Liver (tissue), 9 donors: ENCODE data around the gene LEF1. TPM values are rescaled to one million over a fixed set of nuclear protein-coding genes. Genes with fewer than 3 reads are reported as not detected.

Experiments
- DNase-seq: peaks from one replicate; pipeline ENCODE4 v3.0.0-alpha.2; 2017; ENCODE audit warnings: low spot score
- H3K27ac ChIP-seq, 2 donors: one replicate each; pipeline ENCODE4 v1.7.0; 2013; ENCODE audit warnings: inconsistent platforms in 2 of 2, low read length in 2 of 2, control low read depth in 1 of 2, low read depth in 1 of 2, mild to moderate bottlenecking in 1 of 2
- H3K27me3 ChIP-seq, 4 donors: one replicate each; pipeline versions ENCODE4 v1.6.1 to v1.7.0; 2013; ENCODE audit warnings: low read length in 3 of 4, inconsistent platforms in 1 of 4, mild to moderate bottlenecking in 1 of 4, moderate library complexity in 1 of 4; ENCODE audit not compliant: control insufficient read depth in 4 of 4, insufficient read depth in 4 of 4
- H3K36me3 ChIP-seq, 4 donors: one replicate each; pipeline versions ENCODE4 v1.6.1 to v1.7.0; 2013; ENCODE audit warnings: low read length in 3 of 4, mild to moderate bottlenecking in 3 of 4, low read depth in 1 of 4, moderate library complexity in 1 of 4; ENCODE audit not compliant: control insufficient read depth in 4 of 4, insufficient read depth in 3 of 4
- H3K4me1 ChIP-seq, 4 donors: one replicate each; pipeline versions ENCODE4 v1.6.1 to v1.7.0; 2013; ENCODE audit warnings: low read length in 3 of 4, mild to moderate bottlenecking in 3 of 4, moderate library complexity in 1 of 4; ENCODE audit not compliant: control insufficient read depth in 4 of 4, insufficient read depth in 4 of 4
- H3K4me3 ChIP-seq, 3 donors: one replicate each; pipeline versions ENCODE4 v1.6.1 to v1.7.0; 2013; ENCODE audit warnings: low read length in 3 of 3, control low read depth in 1 of 3, low read depth in 1 of 3, mild to moderate bottlenecking in 1 of 3
- H3K9ac ChIP-seq, 2 donors: one replicate each; pipeline ENCODE4 v1.7.0; 2013; ENCODE audit warnings: low read length in 2 of 2, mild to moderate bottlenecking in 2 of 2, moderate library complexity in 2 of 2, control low read depth in 1 of 2, low read depth in 1 of 2
- H3K9me3 ChIP-seq, 4 donors: one replicate each; pipeline versions ENCODE4 v1.6.1 to v1.7.0; 2013; ENCODE audit warnings: low read length in 3 of 4; ENCODE audit not compliant: control insufficient read depth in 4 of 4
- ATF3 ChIP-seq: IDR thresholded peaks from 2 replicates; pipeline ENCODE4 v1.6.1; 2016; ENCODE audit warnings: antibody characterized with exemption
- EGR1 ChIP-seq, 2 donors: IDR thresholded peaks; 2 replicates each; pipeline ENCODE4 v1.6.1; 2016 to 2018; ENCODE audit warnings: antibody characterized with exemption in 2 of 2, low read depth in 2 of 2
- FOXA1 ChIP-seq: IDR thresholded peaks from 2 replicates; pipeline ENCODE4 v1.6.1; 2016; ENCODE audit warnings: antibody characterized with exemption
- HNF4A ChIP-seq, 2 donors: conservative IDR thresholded peaks; 2 replicates each; pipeline ENCODE4 v1.6.1; 2016; ENCODE audit warnings: antibody characterized with exemption in 2 of 2, mild to moderate bottlenecking in 2 of 2
- HNF4G ChIP-seq: IDR thresholded peaks from 2 replicates; pipeline ENCODE4 v1.6.1; 2016; ENCODE audit warnings: antibody characterized with exemption
- JUND ChIP-seq, 2 donors: IDR thresholded peaks; 2 replicates each; pipeline ENCODE4 v1.6.1; 2016; ENCODE audit warnings: antibody characterized with exemption in 2 of 2
- NR2F2 ChIP-seq: IDR thresholded peaks from 2 replicates; pipeline ENCODE4 v1.6.1; 2016; ENCODE audit warnings: antibody characterized with exemption
- RAD21 ChIP-seq, 2 donors: IDR thresholded peaks; 2 replicates each; pipeline ENCODE4 v1.6.1; 2016; ENCODE audit warnings: antibody characterized with exemption in 2 of 2, mild to moderate bottlenecking in 2 of 2
- REST ChIP-seq: IDR thresholded peaks from 2 replicates; pipeline ENCODE4 v1.6.1; 2016; ENCODE audit warnings: antibody characterized with exemption, mild to moderate bottlenecking
- RXRA ChIP-seq, 2 donors: IDR thresholded peaks; 2 replicates each; pipeline ENCODE4 v1.6.1; 2017 to 2018; ENCODE audit warnings: antibody characterized with exemption in 2 of 2, mild to moderate bottlenecking in 1 of 2
- SP1 ChIP-seq: IDR thresholded peaks from 2 replicates; pipeline ENCODE4 v1.6.1; 2018; ENCODE audit warnings: antibody characterized with exemption, mild to moderate bottlenecking
- TAF1 ChIP-seq: conservative IDR thresholded peaks from 2 replicates; pipeline ENCODE4 v1.6.1; 2016; ENCODE audit warnings: antibody characterized with exemption, mild to moderate bottlenecking
- YY1 ChIP-seq: IDR thresholded peaks from 2 replicates; pipeline ENCODE4 v1.6.1; 2016; ENCODE audit warnings: antibody characterized with exemption, mild to moderate bottlenecking
- ZBTB33 ChIP-seq: IDR thresholded peaks from 2 replicates; pipeline ENCODE4 v1.6.1; 2016; ENCODE audit warnings: antibody characterized with exemption
- WGBS: extraction: QIAGEN DNeasy Blood & Tissue Kit; methylation state at CpG from one replicate; pipeline ENCODE4 v1.1.7; 2013; 5-methylcytosine and 5-hydroxymethylcytosine counted together
- polyA plus RNA-seq, 2 donors: library from polyadenylated mRNA; stranded (reverse) in 1 of 2; unstranded in 1 of 2; fragments of 200-250 nt in 1 of 2; fragments of >200 nt in 1 of 2; fragmentation: Nextera tagmentation in 1 of 2; extraction: Ambion mirVana in 1 of 2; gene quantifications; one replicate each; pipeline versions ENCODE4 v1.2.1 to v1.2.3, GENCODE V29; 2013 to 2015
- total RNA-seq, 2 donors: library from RNA; depleted of rRNA; stranded (reverse); fragments of >200 nt; gene quantifications; one replicate each; pipeline ENCODE4 v1.2.3, GENCODE V29; 2014
- TF ChIP-seq, protein P1 (sequence below): fragments of 150-350 bp; IDR thresholded peaks from 2 replicates; pipeline ENCODE4 v1.5.1; 2017; ENCODE audit warnings: improper control_type of control experiment, low read depth, low read length; ENCODE audit not compliant: missing input control
- donor health status: healthy.
- donor health status: healthy.
- donor health status: healthy.
- donor health status: healthy.
- donor health status: healthy.

The LEF1 gene
- total and polyA plus RNA-seq, 4 donors: 0.22 to 6.4 (median 0.46) TPM

- no peak overlapping the region for H3K4me3 ChIP-seq
- no peaks in the 10 kb centered on the region for H3K27me3 ChIP-seq
- DNase-seq: no peak
- no peak overlapping the region for H3K9ac ChIP-seq
- no peaks in the 10 kb centered on the region for H3K36me3 ChIP-seq
- TF ChIP-seq RAD21 (IDR thresholded peaks at IDR 0.05) (no peak), JUND (IDR thresholded peaks at IDR 0.05) (no peak)
- H3K4me1 ChIP-seq: no peaks in the 10 kb centered on the region
- 96% methylated on average over 1 of the region's 1 CpG for WGBS
- H3K27ac ChIP-seq: no peak overlapping the region
- no peaks in the 10 kb centered on the region for H3K9me3 ChIP-seq
Observed at GRCh38 chr4:108099838-108100237, 68.9 kb downstream of the LEF1 start.

DNA sequence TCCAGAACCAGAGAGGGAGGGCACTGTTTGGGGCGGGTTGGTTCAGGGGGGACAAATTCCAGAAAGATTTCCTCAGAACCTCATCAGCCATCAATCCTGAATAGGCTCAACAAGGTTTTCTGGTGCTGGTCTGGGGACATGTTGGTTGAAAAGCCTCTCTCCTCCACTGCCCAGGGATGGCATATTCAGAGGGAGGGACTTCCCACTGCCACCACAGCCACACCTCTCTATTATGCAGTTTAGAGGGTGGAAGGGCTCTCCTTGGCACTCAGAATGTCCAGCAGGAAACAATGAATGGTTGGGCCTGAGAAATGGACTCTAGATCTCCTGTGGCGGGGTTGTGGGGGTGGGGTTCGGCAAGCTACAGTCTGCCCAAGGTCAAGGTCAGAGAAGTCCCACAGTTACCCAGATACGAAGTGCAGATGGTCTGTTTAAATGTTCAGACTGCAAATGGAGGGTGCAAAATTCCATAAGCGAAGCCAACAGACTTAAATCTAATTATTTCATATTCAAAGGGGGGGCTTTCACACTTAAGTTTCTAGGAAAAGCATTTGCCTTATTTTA lies 70.7 kb downstream of the LEF1 start:
- H3K9me3 ChIP-seq: no peaks in the 10 kb centered on the region
- H3K27ac ChIP-seq: no peak overlapping the region
- 56% methylated on average over 5 of the region's 5 CpGs for WGBS
- DNase-seq: no peak
- H3K9ac ChIP-seq: no peak overlapping the region
- no peak overlapping the region for H3K4me3 ChIP-seq
- TF ChIP-seq, protein P1, sequence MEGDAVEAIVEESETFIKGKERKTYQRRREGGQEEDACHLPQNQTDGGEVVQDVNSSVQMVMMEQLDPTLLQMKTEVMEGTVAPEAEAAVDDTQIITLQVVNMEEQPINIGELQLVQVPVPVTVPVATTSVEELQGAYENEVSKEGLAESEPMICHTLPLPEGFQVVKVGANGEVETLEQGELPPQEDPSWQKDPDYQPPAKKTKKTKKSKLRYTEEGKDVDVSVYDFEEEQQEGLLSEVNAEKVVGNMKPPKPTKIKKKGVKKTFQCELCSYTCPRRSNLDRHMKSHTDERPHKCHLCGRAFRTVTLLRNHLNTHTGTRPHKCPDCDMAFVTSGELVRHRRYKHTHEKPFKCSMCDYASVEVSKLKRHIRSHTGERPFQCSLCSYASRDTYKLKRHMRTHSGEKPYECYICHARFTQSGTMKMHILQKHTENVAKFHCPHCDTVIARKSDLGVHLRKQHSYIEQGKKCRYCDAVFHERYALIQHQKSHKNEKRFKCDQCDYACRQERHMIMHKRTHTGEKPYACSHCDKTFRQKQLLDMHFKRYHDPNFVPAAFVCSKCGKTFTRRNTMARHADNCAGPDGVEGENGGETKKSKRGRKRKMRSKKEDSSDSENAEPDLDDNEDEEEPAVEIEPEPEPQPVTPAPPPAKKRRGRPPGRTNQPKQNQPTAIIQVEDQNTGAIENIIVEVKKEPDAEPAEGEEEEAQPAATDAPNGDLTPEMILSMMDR: no peak
- TF ChIP-seq REST: no peak
- no peak for TF ChIP-seq ATF3
- no peak for TF ChIP-seq JUND (IDR thresholded peaks at IDR 0.05)
- TF ChIP-seq HNF4G: no peak
- TF ChIP-seq SP1: no peak
- TF ChIP-seq ZBTB33: no peak
- no peak for TF ChIP-seq RAD21 (IDR thresholded peaks at IDR 0.05)
- TF ChIP-seq YY1: no peak
- no peak for TF ChIP-seq RXRA (IDR thresholded peaks at IDR 0.05)
- TF ChIP-seq HNF4A (conservative IDR thresholded peaks at IDR 0.05): no peak
- no peak for TF ChIP-seq EGR1 (IDR thresholded peaks at IDR 0.05; ENCODE audit: low read depth in 2 of 2)
- TF ChIP-seq FOXA1: no peak
- no peak for TF ChIP-seq TAF1
- TF ChIP-seq NR2F2: no peak
- no peaks in the 10 kb centered on the region for H3K36me3 ChIP-seq
- H3K27me3 ChIP-seq: no peaks in the 10 kb centered on the region
- H3K4me1 ChIP-seq: no peaks in the 10 kb centered on the region
